ENCODE measurements around the gene APOL2.

- TF ChIP-seq CTCF (IDR thresholded peaks at IDR 0.05; ENCODE audit: low read length) (no peak), EZH2 (optimal IDR thresholded peaks at IDR 0.05; ENCODE audit: low read depth, low read length) (no peak), EZH2phosphoT487 (IDR thresholded peaks at IDR 0.05; ENCODE audit: low read length) (no peak)
Observed at GRCh38 chr22:36204001-36204631, 35.2 kb downstream of the APOL2 start.
